ENCODE data around the gene SART3. TPM values are rescaled to one million over a fixed set of nuclear protein-coding genes. Genes with fewer than 3 reads are reported as not detected.

The SART3 gene
- total RNA-seq, 4 donors from 2014 or later, result 35.0 to 52.6 (median 36.5) TPM

DNA sequence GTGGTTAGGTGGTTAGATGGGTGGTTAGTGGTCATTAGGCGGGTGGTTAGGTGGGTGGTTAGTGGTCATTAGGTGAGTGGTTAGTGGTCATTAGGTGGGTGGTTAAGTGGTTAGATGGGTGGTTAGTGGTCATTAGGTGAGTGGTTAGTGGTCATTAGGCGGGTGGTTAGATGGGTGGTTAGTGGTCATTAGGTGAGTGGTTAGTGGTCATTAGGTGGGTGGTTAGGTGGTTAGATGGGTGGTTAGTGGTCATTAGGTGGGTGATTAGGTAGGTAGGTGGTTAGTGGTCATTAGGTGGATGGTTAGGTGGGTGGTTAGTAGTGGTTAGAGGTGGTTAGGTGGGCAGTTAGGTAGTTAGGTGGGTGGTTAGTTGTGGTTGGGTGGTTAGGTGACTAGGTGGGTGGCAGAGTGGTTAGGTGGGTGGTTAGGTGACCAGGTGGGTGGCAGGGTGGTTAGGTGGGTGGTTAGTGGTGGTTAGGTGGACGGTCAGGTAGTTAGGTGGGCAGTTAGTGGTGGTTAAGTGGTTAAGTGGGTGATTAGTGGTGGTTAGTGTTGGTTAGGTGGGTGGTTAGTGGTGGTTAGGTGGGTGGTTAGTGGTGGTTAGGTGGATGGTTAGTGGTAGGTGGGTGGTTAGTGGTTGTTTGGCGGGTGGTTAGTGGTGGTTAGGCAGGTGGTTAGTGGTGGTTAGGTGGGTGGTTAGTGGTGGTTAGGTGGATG, 44.9 kb upstream of the SART3 start:
- TF ChIP-seq, protein P1, sequence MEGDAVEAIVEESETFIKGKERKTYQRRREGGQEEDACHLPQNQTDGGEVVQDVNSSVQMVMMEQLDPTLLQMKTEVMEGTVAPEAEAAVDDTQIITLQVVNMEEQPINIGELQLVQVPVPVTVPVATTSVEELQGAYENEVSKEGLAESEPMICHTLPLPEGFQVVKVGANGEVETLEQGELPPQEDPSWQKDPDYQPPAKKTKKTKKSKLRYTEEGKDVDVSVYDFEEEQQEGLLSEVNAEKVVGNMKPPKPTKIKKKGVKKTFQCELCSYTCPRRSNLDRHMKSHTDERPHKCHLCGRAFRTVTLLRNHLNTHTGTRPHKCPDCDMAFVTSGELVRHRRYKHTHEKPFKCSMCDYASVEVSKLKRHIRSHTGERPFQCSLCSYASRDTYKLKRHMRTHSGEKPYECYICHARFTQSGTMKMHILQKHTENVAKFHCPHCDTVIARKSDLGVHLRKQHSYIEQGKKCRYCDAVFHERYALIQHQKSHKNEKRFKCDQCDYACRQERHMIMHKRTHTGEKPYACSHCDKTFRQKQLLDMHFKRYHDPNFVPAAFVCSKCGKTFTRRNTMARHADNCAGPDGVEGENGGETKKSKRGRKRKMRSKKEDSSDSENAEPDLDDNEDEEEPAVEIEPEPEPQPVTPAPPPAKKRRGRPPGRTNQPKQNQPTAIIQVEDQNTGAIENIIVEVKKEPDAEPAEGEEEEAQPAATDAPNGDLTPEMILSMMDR (IDR thresholded peaks at IDR 0.05; ENCODE audit: low read depth), result no peak

DNA sequence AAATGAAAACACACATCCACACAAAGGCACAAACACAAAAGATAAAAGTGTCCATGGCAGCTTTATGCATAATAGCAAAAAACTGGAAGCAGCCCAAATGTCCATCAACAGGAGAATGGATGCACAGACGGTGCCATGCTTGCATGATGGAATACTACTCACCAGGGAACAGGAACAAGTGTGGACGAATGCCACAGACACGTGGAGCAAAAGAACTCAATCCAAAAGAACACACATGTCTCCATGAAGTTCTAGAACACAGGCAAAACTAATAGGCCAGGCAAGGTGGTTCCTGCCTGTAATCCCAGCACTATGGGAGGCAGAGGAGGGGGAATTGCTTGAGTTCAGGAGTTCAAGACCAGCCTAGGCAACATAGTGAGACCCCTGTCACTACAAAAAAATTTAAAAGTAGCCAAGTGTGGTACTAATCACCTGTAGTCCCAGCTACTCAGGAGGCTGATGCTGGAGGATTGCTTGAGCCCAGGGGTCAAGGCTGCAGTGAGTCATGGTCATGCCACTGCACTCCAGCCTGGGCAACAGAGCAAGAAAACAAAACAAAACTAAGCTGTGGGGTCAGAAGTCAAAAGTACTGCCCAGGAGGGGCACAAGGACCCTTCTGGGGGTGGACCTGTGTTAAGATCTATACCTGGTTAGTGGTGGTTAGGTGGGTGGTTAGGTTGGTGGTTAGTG, 44.2 kb upstream of the SART3 start:
- TF ChIP-seq, protein P1 (IDR thresholded peaks at IDR 0.05; ENCODE audit: low read depth), result no peak

DNA sequence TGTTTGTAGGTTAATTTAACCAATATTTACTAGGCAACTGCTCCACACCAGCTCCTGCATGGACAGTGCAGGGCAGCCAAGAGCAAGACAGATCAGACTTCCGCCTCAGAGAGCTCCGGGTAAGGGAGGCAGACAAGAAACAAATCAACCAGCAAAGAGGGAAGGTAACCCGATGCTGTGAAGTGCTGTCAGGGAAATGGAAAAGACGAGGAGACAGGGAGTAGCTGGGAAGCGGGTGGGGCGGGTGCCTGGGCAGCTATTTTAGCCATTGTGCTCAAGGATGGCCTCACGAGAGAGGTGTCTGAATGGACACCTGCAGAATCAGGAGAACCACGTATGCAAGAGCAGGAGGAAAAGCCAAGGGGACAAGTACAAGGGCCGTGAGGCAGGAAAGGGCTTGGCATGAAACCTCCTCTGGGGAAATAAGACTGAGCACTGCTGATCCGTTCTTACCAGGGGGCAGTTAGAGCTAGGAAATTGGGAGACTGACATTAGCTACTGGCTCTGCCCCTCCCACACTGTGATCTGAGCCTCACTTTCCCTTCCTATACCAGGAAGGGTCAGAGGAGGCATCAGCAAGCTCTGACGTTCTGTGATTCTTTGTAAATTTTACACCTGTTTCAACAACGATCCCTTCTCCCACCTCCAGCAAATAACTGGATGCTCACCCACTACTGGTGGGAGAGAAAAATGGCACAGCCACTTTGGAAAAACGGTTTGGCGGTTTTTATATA, 43.4 kb upstream of the SART3 start:
- TF ChIP-seq, protein P1 (IDR thresholded peaks at IDR 0.05; ENCODE audit: low read depth), result no peak

DNA sequence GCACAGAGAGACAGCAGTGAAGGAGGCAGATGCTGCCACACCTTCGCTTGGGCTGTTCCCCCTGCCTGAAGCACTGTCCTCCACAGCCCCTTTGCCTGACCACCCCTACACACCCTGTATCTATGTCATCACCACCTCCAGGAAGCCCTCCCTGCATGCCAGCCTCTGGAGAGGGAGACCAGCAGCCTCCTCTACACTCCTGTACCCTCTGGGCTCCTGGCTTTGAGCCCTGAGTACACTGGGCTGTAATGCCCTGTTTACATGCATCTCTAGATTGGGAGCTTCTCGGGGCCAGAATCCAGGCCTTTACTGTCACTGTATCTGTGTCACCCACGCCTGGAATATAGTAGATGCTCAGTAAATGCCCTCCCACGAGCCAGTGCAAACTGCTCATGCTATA, 42.8 kb upstream of the SART3 start:
- TF ChIP-seq, protein P1 (IDR thresholded peaks at IDR 0.05; ENCODE audit: low read depth), result no peak

DNA sequence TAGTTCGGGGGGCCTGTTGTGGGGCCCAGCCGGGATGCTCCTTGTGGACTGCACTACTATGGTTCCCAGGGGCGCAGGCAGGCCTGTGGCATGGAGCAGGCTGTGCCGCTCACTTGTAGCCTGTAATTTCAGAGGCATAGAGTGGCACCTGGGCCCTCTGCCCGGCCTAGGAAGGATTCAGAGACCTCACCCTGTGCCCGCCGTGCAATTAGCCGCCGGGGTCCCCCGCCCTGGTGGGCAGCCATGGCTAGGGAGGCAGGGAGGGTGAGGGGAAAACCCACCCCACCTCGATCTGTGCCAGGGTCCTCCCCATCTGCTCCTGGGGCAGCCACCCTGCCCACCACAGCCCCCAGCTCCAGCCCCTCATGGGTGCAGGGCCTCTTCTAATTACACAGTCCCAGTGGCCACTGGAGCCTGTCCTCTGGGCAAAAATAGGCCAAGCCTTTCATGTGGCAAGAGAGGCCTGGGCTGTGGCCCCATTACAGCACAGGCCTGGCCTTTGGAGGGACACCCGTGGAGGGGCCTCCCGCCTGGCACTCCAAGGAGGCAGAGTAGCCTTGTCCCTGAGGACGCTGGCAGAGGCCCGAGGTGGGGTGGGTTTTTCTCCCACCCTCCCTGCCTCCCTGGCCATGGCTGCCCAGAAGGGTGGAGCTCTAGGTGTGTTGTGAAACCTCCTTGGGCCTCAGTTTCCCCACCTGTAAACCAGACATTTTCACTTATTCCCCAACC, 42.2 kb upstream of the SART3 start:
- TF ChIP-seq, protein P1 (IDR thresholded peaks at IDR 0.05; ENCODE audit: low read depth), result no peak

DNA sequence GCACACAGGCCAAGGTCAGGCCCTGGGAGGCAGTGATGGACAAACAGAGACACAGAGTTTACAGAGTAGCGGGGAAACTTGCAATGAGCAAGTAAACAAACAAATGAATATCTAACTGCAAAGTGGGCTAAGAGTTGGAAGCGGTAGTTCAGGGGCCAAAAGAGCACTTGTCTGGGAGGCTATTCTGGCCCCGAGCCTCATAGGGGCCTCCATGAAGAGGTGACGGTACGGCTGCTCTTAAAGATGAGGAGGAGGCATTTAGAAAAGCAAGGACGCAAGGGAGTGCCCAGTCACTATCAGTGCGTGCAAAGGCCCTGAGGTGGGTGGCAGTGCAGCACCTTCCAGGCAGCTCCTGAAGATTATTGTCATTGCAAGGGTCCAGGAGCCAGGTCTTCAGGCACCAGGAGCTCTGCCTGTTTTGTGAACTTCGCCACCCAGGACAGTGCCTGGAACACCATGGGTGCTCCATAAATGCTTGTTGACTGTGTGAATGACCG, 41.3 kb upstream of the SART3 start:
- TF ChIP-seq, protein P1 (IDR thresholded peaks at IDR 0.05; ENCODE audit: low read depth), result no peak

All from subcutaneous adipose tissue (tissue), 4 donors.